HG03439 (cell line): ENCODE data around the gene IGFLR1.

Experiments
- ATAC-seq: cut with Tn5 transposase; IDR thresholded peaks from one replicate; pipeline ENCODE4 v1.9.1; 2021; ENCODE audit warnings: mild to moderate bottlenecking, moderate library complexity; ENCODE audit not compliant: unreplicated experiment

IGFLR1 gene

GRCh38 chr19:35756377-35757230 lies 14.4 kb upstream of the IGFLR1 start, which contains the start of gene HSPB6:
Gene HSPB6 (minus strand): TSS chr19:35757029. CDS start chr19:35757008, 21 bp downstream.
- no peak for ATAC-seq

DNA sequence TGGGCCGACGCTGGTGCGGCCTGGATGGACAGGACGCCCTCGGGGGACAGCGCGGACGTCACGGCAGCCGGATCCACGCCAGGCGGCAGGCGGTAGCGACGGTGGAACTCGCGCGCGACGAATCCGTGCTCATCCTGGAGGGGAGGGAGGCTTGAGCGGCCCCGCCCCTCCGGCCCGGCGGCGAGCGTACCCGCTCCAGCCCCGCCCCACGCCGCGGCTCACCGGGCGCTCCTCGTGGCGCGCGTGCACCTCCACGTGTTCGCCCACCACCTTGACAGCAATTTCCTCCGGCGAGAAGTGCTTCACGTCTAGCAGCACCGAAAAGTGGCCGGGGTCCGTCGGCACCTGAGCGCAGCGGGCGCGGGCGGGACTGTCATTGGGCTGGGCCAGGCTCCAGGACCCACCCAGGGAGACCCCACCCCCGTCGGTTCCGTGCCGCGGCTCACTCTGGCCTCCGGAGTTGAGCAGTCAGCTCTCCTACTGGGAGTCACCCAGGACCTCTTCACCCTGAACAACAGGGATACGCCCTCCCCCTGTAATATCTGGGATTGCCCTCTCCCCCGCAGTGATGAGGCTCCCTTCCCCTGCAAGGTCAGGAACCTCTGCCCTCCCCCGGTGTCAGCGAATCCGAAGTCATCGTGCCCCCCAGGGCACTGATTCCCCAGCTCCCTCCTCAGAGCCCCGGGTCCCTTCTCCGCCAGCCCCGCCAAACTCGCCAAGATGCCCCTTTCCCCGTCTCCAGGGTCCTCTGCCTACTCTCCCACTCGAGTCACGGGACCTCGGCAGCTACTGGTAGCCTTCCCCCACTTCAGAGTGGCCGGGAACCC lies 13.5 kb upstream of the IGFLR1 start:
- ATAC-seq = no peak

DNA sequence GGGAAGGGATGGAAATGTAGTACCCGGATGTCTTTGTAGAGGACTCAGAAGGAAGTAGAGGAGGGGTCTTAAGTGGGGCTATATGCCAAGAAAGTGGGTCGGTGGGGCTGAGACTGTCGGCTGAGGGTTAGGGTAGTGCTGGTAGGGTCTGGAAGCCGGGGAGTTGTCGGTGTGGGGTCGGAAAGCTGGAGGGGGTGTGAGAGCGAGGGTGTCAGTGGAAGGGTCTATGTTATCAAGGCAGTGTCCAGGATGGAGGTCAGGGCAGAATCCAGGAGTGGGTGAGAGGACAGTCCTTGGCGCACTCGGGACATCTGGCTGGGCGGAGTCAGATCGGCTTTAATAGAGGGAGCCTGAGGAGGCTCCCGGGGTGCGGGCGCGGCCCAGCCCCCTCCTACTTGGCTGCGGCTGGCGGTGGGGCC lies 12.9 kb upstream of the IGFLR1 start:
- no peak for ATAC-seq

DNA sequence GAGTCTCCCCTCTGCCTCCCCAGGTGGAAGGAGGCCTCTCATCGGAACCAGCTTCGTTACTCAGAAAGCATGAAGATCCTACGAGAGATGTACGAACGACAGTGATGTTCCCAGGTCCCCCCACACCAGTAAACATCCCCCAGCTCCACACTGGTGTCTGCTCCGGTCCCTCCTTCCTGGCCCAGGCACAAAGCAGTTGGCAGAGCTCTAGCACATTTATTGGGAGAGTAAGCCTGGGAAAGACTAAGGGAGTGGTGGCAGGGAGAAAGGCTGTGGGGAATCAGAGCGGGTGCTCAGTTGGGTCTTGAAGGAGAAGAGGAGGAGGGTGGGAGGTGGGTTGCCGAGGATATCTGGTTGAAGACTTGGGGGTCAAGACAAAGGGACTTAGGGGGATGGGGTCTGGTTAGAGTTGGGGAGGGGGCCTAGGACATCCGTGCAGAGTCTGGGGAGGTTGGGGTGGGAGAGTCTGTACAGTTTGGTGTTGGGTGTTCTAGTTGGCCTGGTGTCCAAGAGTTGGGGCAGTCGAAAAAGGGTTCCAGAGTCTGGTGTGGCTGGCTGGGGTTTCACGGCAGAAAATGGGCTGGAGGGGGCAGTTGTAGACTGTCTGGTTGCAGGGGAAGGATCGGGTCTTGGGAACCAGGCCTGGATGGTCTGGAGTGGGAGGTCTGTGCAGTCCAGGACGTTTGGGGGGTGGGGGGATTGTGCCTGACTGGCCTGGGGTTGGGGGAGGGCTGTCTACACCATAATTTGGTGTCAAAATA lies 12.3 kb upstream of the IGFLR1 start:
- ATAC-seq = no peak

GRCh38 chr19:35753634-35754369 lies 11.6 kb upstream of the IGFLR1 start:
- ATAC-seq = no peak

GRCh38 chr19:35752746-35753350 lies 10.6 kb upstream of the IGFLR1 start:
- no peak for ATAC-seq

GRCh38 chr19:35751839-35752745 lies 9.8 kb upstream of the IGFLR1 start:
- no peak for ATAC-seq

- no peak for ATAC-seq
Measured at GRCh38 chr19:35750167-35750566, 7.9 kb upstream of the IGFLR1 start.

GRCh38 chr19:35748106-35749020 lies 6.1 kb upstream of the IGFLR1 start, which contains the start of gene LIN37:
Gene LIN37 (plus strand): TSS chr19:35748576. CDS start chr19:35748725, 149 bp downstream.
- ATAC-seq = peak; percentile 70

DNA sequence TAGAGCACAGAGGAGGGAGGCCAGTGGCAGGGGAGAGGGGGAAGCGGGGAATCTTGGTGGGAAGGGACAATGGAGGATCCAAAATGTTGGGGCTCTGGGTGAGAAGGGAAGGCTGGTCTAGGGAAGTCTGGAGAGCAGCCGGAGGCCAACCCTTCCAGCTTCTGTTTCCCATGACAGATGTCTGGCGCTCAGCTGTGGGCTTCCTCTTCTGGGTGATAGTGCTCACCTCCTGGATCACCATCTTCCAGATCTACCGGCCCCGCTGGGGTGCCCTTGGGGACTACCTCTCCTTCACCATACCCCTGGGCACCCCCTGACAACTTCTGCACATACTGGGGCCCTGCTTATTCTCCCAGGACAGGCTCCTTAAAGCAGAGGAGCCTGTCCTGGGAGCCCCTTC lies 4.3 kb upstream of the IGFLR1 start:
- ATAC-seq = no peak

- ATAC-seq = no peak
Measured at GRCh38 chr19:35746087-35746462, 3.8 kb upstream of the IGFLR1 start.

DNA sequence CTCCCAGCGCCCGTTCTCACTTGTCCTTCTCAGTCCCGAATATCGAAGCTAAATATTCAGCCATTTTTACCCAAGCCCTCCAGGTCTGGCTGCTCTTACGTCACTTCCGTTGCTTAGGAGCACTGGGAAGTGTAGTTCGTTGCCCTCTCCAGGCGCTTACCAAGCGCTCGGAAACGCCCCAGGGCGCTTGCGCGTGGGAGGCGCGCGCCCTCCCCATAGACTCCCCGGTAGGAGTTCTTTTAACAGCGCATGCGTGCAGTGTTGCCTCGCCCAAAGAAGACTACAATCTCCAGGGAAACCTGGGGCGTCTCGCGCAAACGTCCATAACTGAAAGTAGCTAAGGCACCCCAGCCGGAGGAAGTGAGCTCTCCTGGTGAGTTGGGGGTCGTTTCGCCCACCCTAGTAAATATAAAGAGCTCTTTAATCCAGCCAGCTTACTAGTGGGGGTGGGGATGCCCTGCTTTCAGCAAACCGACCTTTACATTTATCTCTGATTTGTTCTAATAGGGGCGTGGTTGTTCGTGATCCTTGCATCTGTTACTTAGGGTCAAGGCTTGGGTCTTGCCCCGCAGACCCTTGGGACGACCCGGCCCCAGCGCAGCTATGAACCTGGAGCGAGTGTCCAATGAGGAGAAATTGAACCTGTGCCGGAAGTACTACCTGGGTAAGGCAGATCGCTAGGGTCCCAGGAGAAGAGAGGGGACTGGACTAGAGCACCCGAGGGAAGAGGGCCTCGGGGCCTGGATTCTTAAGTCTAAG lies 3.3 kb upstream of the IGFLR1 start, which contains the start of the genes PSENEN and U2AF1L4:
Gene PSENEN (plus strand): TSS at position 324 of the 759 bp plus-strand sequence. CDS start 280 bp downstream, at position 604.
Gene U2AF1L4 (minus strand): TSS at position 91 of the 759 bp plus-strand sequence. CDS start 27 bp downstream, at position 64.
- ATAC-seq = peak; percentile 44

DNA sequence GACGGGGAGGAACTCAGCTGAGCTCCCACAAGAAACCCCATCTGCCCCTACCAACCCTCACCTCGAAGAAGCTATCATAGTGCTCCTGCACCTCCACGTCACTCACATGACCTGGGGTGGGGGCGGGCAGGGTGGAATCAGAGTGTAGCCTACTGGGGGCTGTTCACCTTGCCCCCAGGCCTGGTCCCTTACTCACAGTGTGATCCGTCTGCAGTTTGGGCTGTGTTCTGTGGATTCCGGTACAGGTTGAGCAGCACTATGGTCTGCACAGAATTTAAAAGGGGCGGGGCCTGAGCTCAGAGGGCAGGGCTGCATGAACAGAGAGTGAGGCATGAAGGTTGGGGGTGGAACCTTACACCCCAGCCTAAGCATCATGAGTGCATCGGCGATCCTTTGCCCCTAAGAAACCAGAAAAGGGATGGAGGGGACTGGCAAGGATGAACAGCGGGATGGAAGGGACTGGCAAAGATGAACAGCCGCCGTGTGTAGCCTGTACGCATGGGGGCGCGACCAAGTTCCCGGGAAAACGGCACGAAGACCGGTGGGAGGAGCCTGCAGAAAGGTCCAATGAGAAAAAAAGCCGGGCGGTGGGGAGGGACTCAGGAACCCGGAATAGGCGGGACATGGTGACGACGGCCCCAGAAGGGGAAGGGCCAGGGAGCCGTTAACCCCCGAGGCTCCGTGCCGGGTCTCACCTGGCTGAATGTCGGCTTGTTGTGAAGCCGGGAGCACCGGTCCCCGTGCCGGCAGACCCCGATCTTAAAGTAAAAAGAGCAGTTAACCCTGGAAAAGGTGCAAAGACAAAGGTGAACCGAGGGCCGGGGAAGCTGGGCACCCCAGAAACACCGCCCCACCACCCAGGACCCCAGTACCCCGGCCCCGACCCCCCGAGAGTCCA lies 2.4 kb upstream of the IGFLR1 start:
- peak; percentile 36 for ATAC-seq

GRCh38 chr19:35743640-35744429 lies 1.6 kb upstream of the IGFLR1 start:
- no peak for ATAC-seq

GRCh38 chr19:35741203-35741515 lies 1.1 kb downstream of the IGFLR1 start:
- ATAC-seq = no peak
